WTC11 (cell line): ENCODE measurements around the gene PIGR. TPM values are rescaled to one million over a fixed set of nuclear protein-coding genes. Genes with fewer than 3 reads are reported as not detected.

Source experiments
- ATAC-seq: fragments of 200-7000 bp; cut with Tn5 transposase; 2 replicates; pipeline ENCODE4 v1.10.0; 2021; ENCODE audit warnings: mild to moderate bottlenecking, moderate library complexity
- CTCF ChIA-PET: fragments of 300-600 bp; sonication (Branson Sonifier 250); formaldehyde crosslinking; loops from one replicate; lab custom pipeline; 2021; ENCODE audit warnings: antibody characterized with exemption; lab: Charles Lee
- POLR2A ChIA-PET: fragments of 350-600 bp; sonication (Branson Sonifier 250); formaldehyde crosslinking; loops from one replicate; lab custom pipeline; 2021; ENCODE audit warnings: antibody characterized with exemption; lab: Charles Lee
- DNase-seq: peaks from one replicate; pipeline ENCODE4 v3.0.0; 2021; ENCODE audit warnings: low spot score
- H3K27ac Mint-ChIP-seq: 2 replicates; pipeline ENCODE4 v1.8.0; 2021; ENCODE audit warnings: mixed read lengths
- H3K27me3 Mint-ChIP-seq: 2 replicates; pipeline ENCODE4 v1.8.0; 2021; ENCODE audit warnings: low read depth, mild to moderate bottlenecking, moderate library complexity, mixed read lengths
- H3K36me3 Mint-ChIP-seq: 2 replicates; pipeline ENCODE4 v1.8.0; 2021; ENCODE audit warnings: mixed read lengths
- H3K4me1 Mint-ChIP-seq: 2 replicates; pipeline ENCODE4 v1.8.0; 2022; ENCODE audit warnings: mixed read lengths
- H3K4me3 Mint-ChIP-seq: 2 replicates; pipeline ENCODE4 v1.8.0; 2021; ENCODE audit warnings: mild to moderate bottlenecking, moderate library complexity, mixed read lengths
- H3K9me3 Mint-ChIP-seq: 2 replicates; pipeline ENCODE4 v1.8.0; 2021; ENCODE audit warnings: mixed read lengths
- ATF1 ChIP-seq: sonication (generic); formaldehyde crosslinking; IDR thresholded peaks from 2 replicates; pipeline ENCODE4 v1.8.1; 2023; ENCODE audit warnings: mild to moderate bottlenecking, moderate library complexity, missing genetic modification reagents
- ELF4 ChIP-seq: sonication (generic); formaldehyde crosslinking; IDR thresholded peaks from 2 replicates; pipeline ENCODE4 v1.8.1; 2022; ENCODE audit warnings: low read depth, mild to moderate bottlenecking, moderate library complexity, missing genetic modification reagents
- ESRRA ChIP-seq: sonication (generic); formaldehyde crosslinking; IDR thresholded peaks from 2 replicates; pipeline ENCODE4 v1.8.1; 2022; ENCODE audit warnings: mild to moderate bottlenecking, missing genetic modification reagents, borderline replicate concordance
- FOXP4 ChIP-seq: sonication (generic); formaldehyde crosslinking; IDR thresholded peaks from 2 replicates; pipeline ENCODE4 v1.8.0; 2022; ENCODE audit warnings: mild to moderate bottlenecking, missing genetic modification reagents
- GRHL2 ChIP-seq: fragments of 250-450 bp; sonication (Bioruptor Pico); IDR thresholded peaks from 2 replicates; pipeline ENCODE4 v1.8.0; 2022; ENCODE audit warnings: mild to moderate bottlenecking, moderate library complexity; ENCODE audit not compliant: insufficient replicate concordance, severe bottlenecking
- MAX ChIP-seq: sonication (generic); formaldehyde crosslinking; IDR thresholded peaks from 2 replicates; pipeline ENCODE4 v1.8.0; 2022; ENCODE audit warnings: mild to moderate bottlenecking, missing genetic modification reagents
- MXD4 ChIP-seq: fragments of 250-450 bp; sonication (Bioruptor Pico); IDR thresholded peaks from 2 replicates; pipeline ENCODE4 v1.8.0; 2021; ENCODE audit warnings: mild to moderate bottlenecking, moderate library complexity, borderline replicate concordance
- MYBL2 ChIP-seq: sonication (generic); formaldehyde crosslinking; IDR thresholded peaks from 2 replicates; pipeline ENCODE4 v1.8.1; 2023; ENCODE audit warnings: mild to moderate bottlenecking, moderate library complexity, missing genetic modification reagents
- NFE2L1 ChIP-seq: sonication (generic); formaldehyde crosslinking; IDR thresholded peaks from 2 replicates; pipeline ENCODE4 v1.8.1; 2023; ENCODE audit warnings: missing genetic modification reagents
- NR2C2 ChIP-seq: sonication (generic); formaldehyde crosslinking; IDR thresholded peaks from 2 replicates; pipeline ENCODE4 v1.8.0; 2022; ENCODE audit warnings: mild to moderate bottlenecking, missing genetic modification reagents
- PREB ChIP-seq: sonication (generic); formaldehyde crosslinking; IDR thresholded peaks from 2 replicates; pipeline ENCODE4 v1.8.1; 2022; ENCODE audit warnings: mild to moderate bottlenecking, missing genetic modification reagents, moderate library complexity, borderline replicate concordance
- PRRX2 ChIP-seq: fragments of 250-450 bp; sonication (Bioruptor Pico); IDR thresholded peaks from 2 replicates; pipeline ENCODE4 v1.8.0; 2021; ENCODE audit warnings: mild to moderate bottlenecking
- RORB ChIP-seq: fragments of 250-450 bp; sonication (Bioruptor Pico); IDR thresholded peaks from 2 replicates; pipeline ENCODE4 v1.9.0; 2021; ENCODE audit warnings: mild to moderate bottlenecking
- SOX15 ChIP-seq: fragments of 250-450 bp; sonication (Bioruptor Pico); IDR thresholded peaks from 2 replicates; pipeline ENCODE4 v1.9.0; 2021; ENCODE audit warnings: mild to moderate bottlenecking
- STAT6 ChIP-seq: sonication (generic); formaldehyde crosslinking; conservative IDR thresholded peaks from 2 replicates; pipeline ENCODE4 v1.8.1; 2023; ENCODE audit warnings: mild to moderate bottlenecking, low read depth, missing genetic modification reagents, moderate library complexity
- TEAD1 ChIP-seq: sonication (generic); formaldehyde crosslinking; IDR thresholded peaks from 2 replicates; pipeline ENCODE4 v1.8.0; 2022; ENCODE audit warnings: mild to moderate bottlenecking, missing genetic modification reagents
- ZBTB21 ChIP-seq: sonication (generic); formaldehyde crosslinking; IDR thresholded peaks from 2 replicates; pipeline ENCODE4 v1.8.1; 2023; ENCODE audit warnings: mild to moderate bottlenecking, missing genetic modification reagents, borderline replicate concordance
- ZNF396 ChIP-seq: fragments of 250-450 bp; sonication (Bioruptor Pico); IDR thresholded peaks from 2 replicates; pipeline ENCODE4 v1.8.0; 2021; ENCODE audit warnings: mild to moderate bottlenecking, moderate library complexity, borderline replicate concordance
- ZNF512 ChIP-seq: sonication (generic); formaldehyde crosslinking; IDR thresholded peaks from 2 replicates; pipeline ENCODE4 v1.8.1; 2022; ENCODE audit warnings: missing genetic modification reagents, borderline replicate concordance
- ZNF671 ChIP-seq: fragments of 250-450 bp; sonication (Bioruptor Pico); IDR thresholded peaks from 2 replicates; pipeline ENCODE4 v1.8.0; 2021; ENCODE audit warnings: mild to moderate bottlenecking
- total RNA-seq: library from RNA; stranded (reverse); gene quantifications from 3 replicates; pipeline ENCODE4 v1.2.3, GENCODE V29; 2021

The PIGR gene
- total RNA-seq, 1 experiment from 2014 or later, result 1.9 TPM

- ATAC-seq (no peak), DNase-seq (no peak)
- Mint-ChIP-seq H3K4me1 (peaks cover 5% of the 10 kb centered on the region; the same call in 1 of the 2 replicates), H3K4me3 (no peak within 1 kb of the TSS), H3K9me3 (no peaks in the 10 kb centered on the region), H3K27me3 (no peaks in the 10 kb centered on the region), H3K36me3 (no peaks in the 10 kb centered on the region), H3K27ac (no peak within 1 kb of the TSS)
- no peak for TF ChIP-seq MAX (CRISPR knock-in tag)
- TF ChIP-seq MYBL2, result no peak
- no peak for TF ChIP-seq NFE2L1 (CRISPR knock-in tag)
- TF ChIP-seq STAT6 (CRISPR knock-in tag), result no peak
- TF ChIP-seq NR2C2 (CRISPR knock-in tag), result no peak
- TF ChIP-seq SOX15, result no peak
- TF ChIP-seq ZNF512 (CRISPR knock-in tag), result no peak
- TF ChIP-seq GRHL2 (CRISPR knock-in tag), result no peak
- TF ChIP-seq ZNF396 (CRISPR knock-in tag), result no peak
- no peak for TF ChIP-seq FOXP4 (CRISPR knock-in tag)
- TF ChIP-seq ESRRA (CRISPR knock-in tag), result no peak
- no peak for TF ChIP-seq ZNF671 (CRISPR knock-in tag)
- no peak for TF ChIP-seq ATF1 (CRISPR knock-in tag)
- TF ChIP-seq TEAD1 (CRISPR knock-in tag), result no peak
- no peak for TF ChIP-seq PREB
- no peak for TF ChIP-seq ZBTB21 (CRISPR knock-in tag)
- no peak for TF ChIP-seq RORB (CRISPR knock-in tag)
- no peak for TF ChIP-seq MXD4 (CRISPR knock-in tag)
- TF ChIP-seq ELF4 (CRISPR knock-in tag), result no peak
- no peak for TF ChIP-seq PRRX2
- POLR2A ChIA-PET, result no interaction called here
- CTCF ChIA-PET, result interaction anchor here (2.6 kb wide), 1 partner anchor 12 kb away, joined by 11 read pairs; no protein-coding TSS in a partner anchor
Observed at GRCh38 chr1:206897175-206897574, 49.1 kb downstream of the PIGR start, which contains the start of gene IL24. Gene IL24 (plus strand): TSS chr1:206897443. CDS start chr1:206897833, 390 bp downstream.
